ENCODE data around the gene GATB.

GRCh38 chr4:151668689-151669402, 92.0 kb downstream of the GATB start:
- TF ChIP-seq, protein P1, sequence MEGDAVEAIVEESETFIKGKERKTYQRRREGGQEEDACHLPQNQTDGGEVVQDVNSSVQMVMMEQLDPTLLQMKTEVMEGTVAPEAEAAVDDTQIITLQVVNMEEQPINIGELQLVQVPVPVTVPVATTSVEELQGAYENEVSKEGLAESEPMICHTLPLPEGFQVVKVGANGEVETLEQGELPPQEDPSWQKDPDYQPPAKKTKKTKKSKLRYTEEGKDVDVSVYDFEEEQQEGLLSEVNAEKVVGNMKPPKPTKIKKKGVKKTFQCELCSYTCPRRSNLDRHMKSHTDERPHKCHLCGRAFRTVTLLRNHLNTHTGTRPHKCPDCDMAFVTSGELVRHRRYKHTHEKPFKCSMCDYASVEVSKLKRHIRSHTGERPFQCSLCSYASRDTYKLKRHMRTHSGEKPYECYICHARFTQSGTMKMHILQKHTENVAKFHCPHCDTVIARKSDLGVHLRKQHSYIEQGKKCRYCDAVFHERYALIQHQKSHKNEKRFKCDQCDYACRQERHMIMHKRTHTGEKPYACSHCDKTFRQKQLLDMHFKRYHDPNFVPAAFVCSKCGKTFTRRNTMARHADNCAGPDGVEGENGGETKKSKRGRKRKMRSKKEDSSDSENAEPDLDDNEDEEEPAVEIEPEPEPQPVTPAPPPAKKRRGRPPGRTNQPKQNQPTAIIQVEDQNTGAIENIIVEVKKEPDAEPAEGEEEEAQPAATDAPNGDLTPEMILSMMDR (optimal IDR thresholded peaks at IDR 0.05 in 1 of 3, IDR thresholded peaks at IDR 0.05 in 1 of 3, conservative IDR thresholded peaks at IDR 0.05 in 1 of 3; ENCODE audit: extremely low read depth in 1 of 3, insufficient read depth in 2 of 3, low read length in 3 of 3): no peak
- TF ChIP-seq EZH2 (IDR thresholded peaks at IDR 0.05; ENCODE audit: low read length): no peak

Data from keratinocyte (primary cell).